ENCODE results near the gene MMP2.

The MMP2 gene

DNA sequence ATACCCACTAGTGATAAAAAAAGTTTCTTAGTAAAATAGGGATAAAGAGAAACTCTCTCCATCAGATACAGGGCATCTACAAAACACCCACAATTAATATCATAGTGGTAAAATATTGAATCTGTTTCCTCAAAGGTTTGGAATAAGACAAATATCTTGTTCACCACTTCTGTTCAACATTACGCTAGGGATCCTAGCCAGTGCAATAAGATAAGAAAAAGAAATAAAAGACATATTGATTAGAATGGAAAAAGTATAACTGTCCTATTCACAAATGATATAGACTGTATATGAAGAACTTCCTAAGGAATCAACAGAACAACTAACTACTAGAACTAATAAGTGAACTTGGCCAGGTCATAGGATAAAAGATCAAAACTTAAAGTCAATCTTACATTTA, 42.8 kb downstream of the MMP2 start:
- Histone ChIP-seq H3K9ac (no peak overlapping the region), H3K4me1 (ENCODE audit: low read depth, poor library complexity, severe bottlenecking) (no peaks in the 10 kb centered on the region), H4K20me1 (ENCODE audit: insufficient read depth) (no peaks in the 10 kb centered on the region), H3K36me3 (ENCODE audit: insufficient read depth) (no peaks in the 10 kb centered on the region), H3K4me3 (IDR thresholded peaks at IDR 0.05; ENCODE audit: insufficient read depth, low read depth, low read length) (no peak overlapping the region), H2AFZ (ENCODE audit: low read depth) (no peak overlapping the region), H3K27ac (no peak overlapping the region), H3K4me2 (no peak overlapping the region), H3K27me3 (ENCODE audit: insufficient read depth, low read depth) (no peaks in the 10 kb centered on the region), H3K79me2 (ENCODE audit: insufficient read depth, low read depth) (no peaks in the 10 kb centered on the region)
- TF ChIP-seq, protein P1, sequence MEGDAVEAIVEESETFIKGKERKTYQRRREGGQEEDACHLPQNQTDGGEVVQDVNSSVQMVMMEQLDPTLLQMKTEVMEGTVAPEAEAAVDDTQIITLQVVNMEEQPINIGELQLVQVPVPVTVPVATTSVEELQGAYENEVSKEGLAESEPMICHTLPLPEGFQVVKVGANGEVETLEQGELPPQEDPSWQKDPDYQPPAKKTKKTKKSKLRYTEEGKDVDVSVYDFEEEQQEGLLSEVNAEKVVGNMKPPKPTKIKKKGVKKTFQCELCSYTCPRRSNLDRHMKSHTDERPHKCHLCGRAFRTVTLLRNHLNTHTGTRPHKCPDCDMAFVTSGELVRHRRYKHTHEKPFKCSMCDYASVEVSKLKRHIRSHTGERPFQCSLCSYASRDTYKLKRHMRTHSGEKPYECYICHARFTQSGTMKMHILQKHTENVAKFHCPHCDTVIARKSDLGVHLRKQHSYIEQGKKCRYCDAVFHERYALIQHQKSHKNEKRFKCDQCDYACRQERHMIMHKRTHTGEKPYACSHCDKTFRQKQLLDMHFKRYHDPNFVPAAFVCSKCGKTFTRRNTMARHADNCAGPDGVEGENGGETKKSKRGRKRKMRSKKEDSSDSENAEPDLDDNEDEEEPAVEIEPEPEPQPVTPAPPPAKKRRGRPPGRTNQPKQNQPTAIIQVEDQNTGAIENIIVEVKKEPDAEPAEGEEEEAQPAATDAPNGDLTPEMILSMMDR (conservative IDR thresholded peaks at IDR 0.05; ENCODE audit: low read depth, low read length): no peak

DNA sequence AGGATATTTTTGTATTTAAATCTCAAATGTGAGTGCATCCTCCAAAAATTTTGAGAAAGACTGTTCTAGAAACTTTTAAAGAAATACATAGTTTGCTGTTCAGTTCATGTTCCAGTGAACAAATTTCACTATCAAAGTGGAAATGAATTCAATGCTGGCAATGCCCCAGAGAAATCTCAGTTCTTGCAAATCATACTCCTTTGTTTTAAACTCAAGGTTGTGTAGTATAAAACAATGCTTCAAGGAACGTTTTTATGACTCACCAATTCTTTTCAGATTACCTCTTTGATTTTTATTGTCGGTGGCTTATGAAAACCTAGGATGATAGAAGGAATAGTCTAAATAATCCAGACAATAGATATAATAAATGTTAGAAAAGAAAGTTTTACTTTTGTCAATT, 47.4 kb downstream of the MMP2 start:
- no peaks in the 10 kb centered on the region for H3K27me3 ChIP-seq (ENCODE audit: insufficient read depth, low read depth)
- no peak overlapping the region for H3K27ac ChIP-seq
- no peak overlapping the region for H2AFZ ChIP-seq (ENCODE audit: low read depth)
- H3K4me1 ChIP-seq (ENCODE audit: low read depth, poor library complexity, severe bottlenecking): no peaks in the 10 kb centered on the region
- H3K4me2 ChIP-seq: no peak overlapping the region
- H3K36me3 ChIP-seq (ENCODE audit: insufficient read depth): 0 out of 2 replicates have a peak, but pooled peaks cover 2% of the 10 kb centered on the region
- H3K4me3 ChIP-seq (IDR thresholded peaks at IDR 0.05; ENCODE audit: insufficient read depth, low read depth, low read length): no peak overlapping the region
- H3K9ac ChIP-seq: no peak overlapping the region
- TF ChIP-seq, protein P1 (conservative IDR thresholded peaks at IDR 0.05; ENCODE audit: low read depth, low read length): no peak
- no peaks in the 10 kb centered on the region for H3K79me2 ChIP-seq (ENCODE audit: insufficient read depth, low read depth)
- H4K20me1 ChIP-seq (ENCODE audit: insufficient read depth): no peaks in the 10 kb centered on the region

DNA sequence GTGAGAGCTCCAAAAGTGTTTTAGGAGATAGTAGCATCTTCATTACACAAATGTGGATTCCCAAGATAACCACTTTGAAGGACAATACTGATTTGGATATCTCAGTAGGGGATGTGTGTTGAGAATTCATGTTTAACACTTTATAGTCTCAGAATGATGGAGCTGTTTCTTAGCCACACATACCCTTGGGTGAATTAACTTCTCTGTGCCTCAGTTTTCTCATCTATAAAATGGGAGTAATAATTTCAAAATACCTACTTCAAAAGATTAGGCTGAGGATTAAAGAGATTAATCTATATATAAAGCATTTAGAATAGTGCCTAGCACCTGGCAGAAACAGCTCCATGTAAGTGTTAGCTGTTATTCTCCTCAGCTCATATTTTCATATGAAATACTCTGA, 48.9 kb downstream of the MMP2 start:
- Histone ChIP-seq H3K9ac (no peak overlapping the region), H3K4me2 (no peak overlapping the region), H3K79me2 (ENCODE audit: insufficient read depth, low read depth) (no peaks in the 10 kb centered on the region), H3K4me3 (IDR thresholded peaks at IDR 0.05; ENCODE audit: insufficient read depth, low read depth, low read length) (no peak overlapping the region), H3K27ac (no peak overlapping the region), H2AFZ (ENCODE audit: low read depth) (no peak overlapping the region), H3K4me1 (ENCODE audit: low read depth, poor library complexity, severe bottlenecking) (no peaks in the 10 kb centered on the region), H3K36me3 (ENCODE audit: insufficient read depth) (0 out of 2 replicates have a peak, but pooled peaks cover 2% of the 10 kb centered on the region), H3K27me3 (ENCODE audit: insufficient read depth, low read depth) (no peaks in the 10 kb centered on the region), H4K20me1 (ENCODE audit: insufficient read depth) (no peaks in the 10 kb centered on the region)
- TF ChIP-seq, protein P1 (conservative IDR thresholded peaks at IDR 0.05; ENCODE audit: low read depth, low read length): no peak

DNA sequence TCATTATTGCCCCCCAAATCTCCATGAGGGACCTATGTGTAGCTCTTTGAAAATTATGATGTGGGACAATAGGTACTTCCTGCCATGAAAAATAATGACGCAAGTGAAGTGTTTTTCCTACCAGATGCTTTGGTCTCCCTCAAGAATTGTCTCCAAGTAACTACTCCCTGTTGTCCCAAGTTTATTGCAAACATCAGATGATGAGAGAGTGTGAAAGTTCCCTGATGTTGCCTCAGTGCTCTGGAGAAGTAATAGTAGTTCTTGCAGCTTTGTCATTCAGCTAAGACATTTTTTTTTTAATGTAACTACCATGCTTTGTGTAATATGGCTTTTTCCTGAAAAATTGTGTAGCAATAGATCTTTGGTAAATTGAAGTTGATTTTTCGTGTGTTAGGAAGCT, 50.0 kb downstream of the MMP2 start:
- no peaks in the 10 kb centered on the region for H3K79me2 ChIP-seq (ENCODE audit: insufficient read depth, low read depth)
- no peak overlapping the region for H3K27ac ChIP-seq
- H2AFZ ChIP-seq (ENCODE audit: low read depth): no peak overlapping the region
- peaks cover 9% of the 10 kb centered on the region for H3K4me1 ChIP-seq (ENCODE audit: low read depth, poor library complexity, severe bottlenecking)
- TF ChIP-seq, protein P1 (conservative IDR thresholded peaks at IDR 0.05; ENCODE audit: low read depth, low read length): no peak
- H3K27me3 ChIP-seq (ENCODE audit: insufficient read depth, low read depth): no peaks in the 10 kb centered on the region
- no peak overlapping the region for H3K4me3 ChIP-seq (IDR thresholded peaks at IDR 0.05; ENCODE audit: insufficient read depth, low read depth, low read length)
- no peaks in the 10 kb centered on the region for H4K20me1 ChIP-seq (ENCODE audit: insufficient read depth)
- H3K9ac ChIP-seq: no peak overlapping the region
- no peak overlapping the region for H3K4me2 ChIP-seq
- 0 out of 2 replicates have a peak, but pooled peaks cover 2% of the 10 kb centered on the region for H3K36me3 ChIP-seq (ENCODE audit: insufficient read depth)
